NT2/D1 (cell line): Measurements from ENCODE around the gene SDHA.
"Not testable (repeated sequence)": the region's sequence is repeated elsewhere in the genome, so short reads cannot be mapped to it uniquely, and the experiment has no call there.

Experiments used
- SUZ12 ChIP-seq: IDR thresholded peaks from 2 replicates; pipeline ENCODE4 v1.6.1; 2011; ENCODE audit not compliant: insufficient read length, insufficient read depth; ENCODE audit errors: extremely low read depth
- YY1 ChIP-seq: IDR thresholded peaks from 2 replicates; pipeline ENCODE4 v1.6.1; 2011; ENCODE audit not compliant: insufficient read length, insufficient read depth

GRCh38 chr5:243683-244367 lies 25.7 kb downstream of the SDHA start:
- not testable (repeated sequence) for TF ChIP-seq YY1, SUZ12
